ENCODE results near the gene ZSCAN21. TPM values are rescaled to one million over a fixed set of nuclear protein-coding genes. Genes with fewer than 3 reads are reported as not detected.

ZSCAN21 gene
- polyA plus RNA-seq, 4 donors = 4.0 to 12.5 (median 6.5) TPM

GRCh38 chr7:100034871-100035510, 14.6 kb upstream of the ZSCAN21 start:
- Histone ChIP-seq H3K36me3 (ENCODE audit: control insufficient read depth in 3 of 3, insufficient read depth in 2 of 3, low read depth in 1 of 3, low read length in 3 of 3) (peaks cover 14 to 56% (median 20%) of the 10 kb centered on the region in 3 donors), H3K27me3 (ENCODE audit: control insufficient read depth in 3 of 3, insufficient read depth in 3 of 3, low read length in 3 of 3) (no peaks in the 10 kb centered on the region), H3K27ac (ENCODE audit: low read depth in 1 of 3, low read length in 2 of 3) (no peak overlapping the region), H3K9me3 (ENCODE audit: control insufficient read depth in 2 of 2, insufficient read depth in 1 of 2, low read depth in 1 of 2, low read length in 1 of 2) (peaks cover 0 to 17% of the 10 kb centered on the region in 2 donors), H3K4me3 (ENCODE audit: low read depth in 1 of 3, low read length in 3 of 3) (no peak overlapping the region), H3K4me1 (ENCODE audit: control insufficient read depth in 3 of 3, insufficient read depth in 2 of 3, low read depth in 1 of 3, low read length in 2 of 3) (peaks cover 0 to 16% (median 4%) of the 10 kb centered on the region in 3 donors)
- 87 to 89% (median 88%) methylated on average over 8 of the region's 8 CpGs for WGBS, 3 donors
- FAIRE-seq (no peak), DNase-seq (no peak)

- Histone ChIP-seq H3K27me3 (ENCODE audit: control insufficient read depth in 3 of 3, insufficient read depth in 3 of 3, low read length in 3 of 3) (no peaks in the 10 kb centered on the region), H3K36me3 (ENCODE audit: control insufficient read depth in 3 of 3, insufficient read depth in 2 of 3, low read depth in 1 of 3, low read length in 3 of 3) (peaks cover 10 to 49% (median 16%) of the 10 kb centered on the region in 3 donors), H3K9me3 (ENCODE audit: control insufficient read depth in 2 of 2, insufficient read depth in 1 of 2, low read depth in 1 of 2, low read length in 1 of 2) (peaks cover 0 to 17% of the 10 kb centered on the region in 2 donors), H3K27ac (ENCODE audit: low read depth in 1 of 3, low read length in 2 of 3) (peak overlapping the region in 1 of 3 donors; percentile 42), H3K4me1 (ENCODE audit: control insufficient read depth in 3 of 3, insufficient read depth in 2 of 3, low read depth in 1 of 3, low read length in 2 of 3) (peaks cover 0 to 16% (median 4%) of the 10 kb centered on the region in 3 donors), H3K4me3 (ENCODE audit: low read depth in 1 of 3, low read length in 3 of 3) (no peak overlapping the region)
- WGBS, 3 donors = 84 to 87% (median 84%) methylated on average over 6 of the region's 6 CpGs
- DNase-seq (peak in 1 of 2 donors; percentile 21), FAIRE-seq (no peak)
Observed at GRCh38 chr7:100035876-100036275, 13.7 kb upstream of the ZSCAN21 start.

GRCh38 chr7:100038326-100038725, 11.2 kb upstream of the ZSCAN21 start:
- no peaks in the 10 kb centered on the region for H3K27me3 ChIP-seq (ENCODE audit: control insufficient read depth in 3 of 3, insufficient read depth in 3 of 3, low read length in 3 of 3)
- no peak overlapping the region for H3K4me3 ChIP-seq (ENCODE audit: low read depth in 1 of 3, low read length in 3 of 3)
- H3K27ac ChIP-seq (ENCODE audit: low read depth in 1 of 3, low read length in 2 of 3) = no peak overlapping the region
- peaks cover 6 to 30% (median 6%) of the 10 kb centered on the region in 3 donors for H3K36me3 ChIP-seq (ENCODE audit: control insufficient read depth in 3 of 3, insufficient read depth in 2 of 3, low read depth in 1 of 3, low read length in 3 of 3)
- H3K9me3 ChIP-seq (ENCODE audit: control insufficient read depth in 2 of 2, insufficient read depth in 1 of 2, low read depth in 1 of 2, low read length in 1 of 2) = peaks cover 0 to 14% of the 10 kb centered on the region in 2 donors
- FAIRE-seq (no peak), DNase-seq (no peak)
- peaks cover 0 to 16% (median 4%) of the 10 kb centered on the region in 3 donors for H3K4me1 ChIP-seq (ENCODE audit: control insufficient read depth in 3 of 3, insufficient read depth in 2 of 3, low read depth in 1 of 3, low read length in 2 of 3)
- WGBS, 3 donors = 92 to 95% (median 93%) methylated on average over 7 of the region's 7 CpGs

GRCh38 chr7:100040575-100040974, 9.0 kb upstream of the ZSCAN21 start:
- 64 to 81% (median 71%) methylated on average over 7 of the region's 7 CpGs for WGBS, 3 donors
- H3K27me3 ChIP-seq (ENCODE audit: control insufficient read depth in 3 of 3, insufficient read depth in 3 of 3, low read length in 3 of 3) = no peaks in the 10 kb centered on the region
- H3K27ac ChIP-seq (ENCODE audit: low read depth in 1 of 3, low read length in 2 of 3) = no peak overlapping the region
- no peak for FAIRE-seq
- no peak overlapping the region for H3K4me3 ChIP-seq (ENCODE audit: low read depth in 1 of 3, low read length in 3 of 3)
- peaks cover 0 to 16% (median 4%) of the 10 kb centered on the region in 3 donors for H3K4me1 ChIP-seq (ENCODE audit: control insufficient read depth in 3 of 3, insufficient read depth in 2 of 3, low read depth in 1 of 3, low read length in 2 of 3)
- no peak for DNase-seq
- no peaks in the 10 kb centered on the region for H3K9me3 ChIP-seq (ENCODE audit: control insufficient read depth in 2 of 2, insufficient read depth in 1 of 2, low read depth in 1 of 2, low read length in 1 of 2)
- peaks cover 0 to 15% (median 0%) of the 10 kb centered on the region in 3 donors for H3K36me3 ChIP-seq (ENCODE audit: control insufficient read depth in 3 of 3, insufficient read depth in 2 of 3, low read depth in 1 of 3, low read length in 3 of 3)

GRCh38 chr7:100044718-100045117, 4.9 kb upstream of the ZSCAN21 start:
- Histone ChIP-seq H3K27me3 (ENCODE audit: control insufficient read depth in 3 of 3, insufficient read depth in 3 of 3, low read length in 3 of 3) (no peaks in the 10 kb centered on the region), H3K4me3 (ENCODE audit: low read depth in 1 of 3, low read length in 3 of 3) (no peak overlapping the region), H3K9me3 (ENCODE audit: control insufficient read depth in 2 of 2, insufficient read depth in 1 of 2, low read depth in 1 of 2, low read length in 1 of 2) (no peaks in the 10 kb centered on the region), H3K4me1 (ENCODE audit: control insufficient read depth in 3 of 3, insufficient read depth in 2 of 3, low read depth in 1 of 3, low read length in 2 of 3) (peaks cover 0 to 7% (median 0%) of the 10 kb centered on the region in 3 donors), H3K36me3 (ENCODE audit: control insufficient read depth in 3 of 3, insufficient read depth in 2 of 3, low read depth in 1 of 3, low read length in 3 of 3) (peaks cover 0 to 2% (median 0%) of the 10 kb centered on the region in 3 donors), H3K27ac (ENCODE audit: low read depth in 1 of 3, low read length in 2 of 3) (no peak overlapping the region)
- 22 to 44% (median 30%) methylated on average over 6 of the region's 6 CpGs for WGBS, 3 donors
- peak in 1 of 2 donors; percentile 72 for DNase-seq
- FAIRE-seq = no peak

GRCh38 chr7:100048680-100049079, 894 bp upstream of the ZSCAN21 start:
- 45 to 79% (median 50%) methylated on average over 4 of the region's 4 CpGs for WGBS, 3 donors
- H3K4me3 ChIP-seq (ENCODE audit: low read depth in 1 of 3, low read length in 3 of 3) = no peak overlapping the region
- H3K9me3 ChIP-seq (ENCODE audit: control insufficient read depth in 2 of 2, insufficient read depth in 1 of 2, low read depth in 1 of 2, low read length in 1 of 2) = no peaks in the 10 kb centered on the region
- DNase-seq (peak; percentile 41 to 66), FAIRE-seq (no peak)
- no peak overlapping the region for H3K27ac ChIP-seq (ENCODE audit: low read depth in 1 of 3, low read length in 2 of 3)
- H3K4me1 ChIP-seq (ENCODE audit: control insufficient read depth in 3 of 3, insufficient read depth in 2 of 3, low read depth in 1 of 3, low read length in 2 of 3) = peaks cover 0 to 11% (median 4%) of the 10 kb centered on the region in 3 donors
- H3K27me3 ChIP-seq (ENCODE audit: control insufficient read depth in 3 of 3, insufficient read depth in 3 of 3, low read length in 3 of 3) = no peaks in the 10 kb centered on the region
- peaks cover 0 to 11% (median 0%) of the 10 kb centered on the region in 3 donors for H3K36me3 ChIP-seq (ENCODE audit: control insufficient read depth in 3 of 3, insufficient read depth in 2 of 3, low read depth in 1 of 3, low read length in 3 of 3)

- H3K9me3 ChIP-seq (ENCODE audit: control insufficient read depth in 2 of 2, insufficient read depth in 1 of 2, low read depth in 1 of 2, low read length in 1 of 2) = no peaks in the 10 kb centered on the region
- H3K27ac ChIP-seq (ENCODE audit: low read depth in 1 of 3, low read length in 2 of 3) = no peak overlapping the region
- FAIRE-seq (no peak), DNase-seq (no peak)
- H3K27me3 ChIP-seq (ENCODE audit: control insufficient read depth in 3 of 3, insufficient read depth in 3 of 3, low read length in 3 of 3) = no peaks in the 10 kb centered on the region
- peaks cover 0 to 11% (median 4%) of the 10 kb centered on the region in 3 donors for H3K4me1 ChIP-seq (ENCODE audit: control insufficient read depth in 3 of 3, insufficient read depth in 2 of 3, low read depth in 1 of 3, low read length in 2 of 3)
- H3K36me3 ChIP-seq (ENCODE audit: control insufficient read depth in 3 of 3, insufficient read depth in 2 of 3, low read depth in 1 of 3, low read length in 3 of 3) = peaks cover 0 to 17% (median 0%) of the 10 kb centered on the region in 3 donors
- 51 to 79% (median 78%) methylated on average over 3 of the region's 3 CpGs for WGBS, 3 donors
- no peak overlapping the region for H3K4me3 ChIP-seq (ENCODE audit: low read depth in 1 of 3, low read length in 3 of 3)
Observed at GRCh38 chr7:100051611-100052010, 2.0 kb downstream of the ZSCAN21 start.

GRCh38 chr7:100053215-100053614, 3.6 kb downstream of the ZSCAN21 start:
- Histone ChIP-seq H3K27me3 (ENCODE audit: control insufficient read depth in 3 of 3, insufficient read depth in 3 of 3, low read length in 3 of 3) (no peaks in the 10 kb centered on the region), H3K4me3 (ENCODE audit: low read depth in 1 of 3, low read length in 3 of 3) (no peak overlapping the region), H3K36me3 (ENCODE audit: control insufficient read depth in 3 of 3, insufficient read depth in 2 of 3, low read depth in 1 of 3, low read length in 3 of 3) (peaks cover 2 to 29% (median 2%) of the 10 kb centered on the region in 3 donors), H3K4me1 (ENCODE audit: control insufficient read depth in 3 of 3, insufficient read depth in 2 of 3, low read depth in 1 of 3, low read length in 2 of 3) (peaks cover 0 to 11% (median 4%) of the 10 kb centered on the region in 3 donors), H3K27ac (ENCODE audit: low read depth in 1 of 3, low read length in 2 of 3) (no peak overlapping the region), H3K9me3 (ENCODE audit: control insufficient read depth in 2 of 2, insufficient read depth in 1 of 2, low read depth in 1 of 2, low read length in 1 of 2) (no peaks in the 10 kb centered on the region)
- peak; percentile 82 to 83 for DNase-seq
- 11 to 42% (median 34%) methylated on average over 3 of the region's 3 CpGs for WGBS, 3 donors
- no peak for FAIRE-seq

Measured in small intestine (tissue), 7 donors.